GM12878 (cell line): Measurements from ENCODE around the gene ELP4.

Experiments
- FOS ChIP-seq: IDR thresholded peaks from 3 replicates; pipeline ENCODE4 v1.6.1; 2011; ENCODE audit warnings: borderline replicate concordance; ENCODE audit not compliant: insufficient read length; ENCODE audit errors: extremely low read depth
- RAD21 ChIP-seq: IDR thresholded peaks from 2 replicates; pipeline ENCODE4 v1.6.1; 2011; ENCODE audit warnings: mild to moderate bottlenecking, low read depth, low read length, moderate library complexity; ENCODE audit not compliant: insufficient read depth

DNA sequence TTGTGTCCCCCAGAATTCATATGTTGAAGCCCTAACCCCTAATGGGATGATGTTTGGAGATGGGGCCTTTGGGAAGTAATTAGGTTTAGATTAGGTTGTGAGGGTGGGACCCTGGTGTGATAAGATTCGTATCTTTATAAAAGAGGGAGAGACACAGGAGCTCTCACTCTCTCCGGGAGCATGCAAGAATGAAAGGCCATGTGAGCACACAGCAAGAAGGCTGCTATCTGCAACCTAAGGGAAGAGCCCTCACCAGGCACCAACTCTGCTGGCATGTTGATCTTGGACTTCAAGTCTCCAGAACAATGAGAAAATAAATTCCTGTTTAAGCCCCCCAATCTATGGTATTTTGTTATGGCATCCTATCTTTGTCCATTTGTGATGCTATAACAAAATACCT, 97.3 kb downstream of the ELP4 start:
- TF ChIP-seq RAD21, result no peak
- TF ChIP-seq FOS, result no peak
